ENCODE data around the gene SETD2.
"Not testable (repeated sequence)": the region's sequence is repeated elsewhere in the genome, so short reads cannot be mapped to it uniquely, and the experiment has no call there.

DNA sequence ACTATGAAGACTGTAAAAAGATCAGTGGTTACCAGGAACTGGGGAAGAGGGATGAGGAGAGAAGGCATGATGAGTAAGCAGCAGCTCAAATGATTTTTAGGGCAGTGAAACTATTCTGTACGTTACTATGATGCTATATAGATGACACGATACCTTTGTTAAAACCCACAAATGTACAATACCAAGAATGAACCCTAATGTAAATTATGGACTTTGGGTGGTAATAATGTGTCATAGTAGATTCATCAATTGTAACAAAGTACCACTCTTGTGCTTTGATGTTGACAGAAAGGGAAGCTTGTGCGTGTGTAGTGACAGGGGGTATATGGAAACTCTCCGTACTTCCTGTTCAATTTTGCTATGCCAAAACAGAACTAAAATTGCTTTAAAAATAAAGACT, 132.9 kb downstream of the SETD2 start:
- TF ChIP-seq, protein P1, sequence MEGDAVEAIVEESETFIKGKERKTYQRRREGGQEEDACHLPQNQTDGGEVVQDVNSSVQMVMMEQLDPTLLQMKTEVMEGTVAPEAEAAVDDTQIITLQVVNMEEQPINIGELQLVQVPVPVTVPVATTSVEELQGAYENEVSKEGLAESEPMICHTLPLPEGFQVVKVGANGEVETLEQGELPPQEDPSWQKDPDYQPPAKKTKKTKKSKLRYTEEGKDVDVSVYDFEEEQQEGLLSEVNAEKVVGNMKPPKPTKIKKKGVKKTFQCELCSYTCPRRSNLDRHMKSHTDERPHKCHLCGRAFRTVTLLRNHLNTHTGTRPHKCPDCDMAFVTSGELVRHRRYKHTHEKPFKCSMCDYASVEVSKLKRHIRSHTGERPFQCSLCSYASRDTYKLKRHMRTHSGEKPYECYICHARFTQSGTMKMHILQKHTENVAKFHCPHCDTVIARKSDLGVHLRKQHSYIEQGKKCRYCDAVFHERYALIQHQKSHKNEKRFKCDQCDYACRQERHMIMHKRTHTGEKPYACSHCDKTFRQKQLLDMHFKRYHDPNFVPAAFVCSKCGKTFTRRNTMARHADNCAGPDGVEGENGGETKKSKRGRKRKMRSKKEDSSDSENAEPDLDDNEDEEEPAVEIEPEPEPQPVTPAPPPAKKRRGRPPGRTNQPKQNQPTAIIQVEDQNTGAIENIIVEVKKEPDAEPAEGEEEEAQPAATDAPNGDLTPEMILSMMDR (IDR thresholded peaks at IDR 0.05; ENCODE audit: borderline replicate concordance, extremely low read depth, low read length, poor library complexity, severe bottlenecking), result not testable (repeated sequence)
- TF ChIP-seq EZH2 (IDR thresholded peaks at IDR 0.05; ENCODE audit: borderline replicate concordance, low read depth, low read length, severe bottlenecking), result not testable (repeated sequence)

Data from DND-41 (cell line).